Fibroblast of villous mesenchyme (primary cell): ENCODE data around the gene ANKRD35. TPM values are rescaled to one million over a fixed set of nuclear protein-coding genes. Genes with fewer than 3 reads are reported as not detected.

ENCODE experiments used
- DNase-seq: peaks from one replicate; pipeline ENCODE4 v3.0.0-alpha.2; 2010; ENCODE audit warnings: low read depth
- H3K4me3 ChIP-seq: 2 replicates; pipeline ENCODE4 v1.5.1; 2011; ENCODE audit warnings: low read depth, mild to moderate bottlenecking, low read length
- CTCF ChIP-seq: IDR thresholded peaks from 2 replicates; pipeline ENCODE4 v1.5.1; 2012; ENCODE audit warnings: low read depth, mild to moderate bottlenecking, low read length; ENCODE audit not compliant: insufficient read depth
- total RNA-seq: library from RNA; depleted of rRNA; stranded (reverse); fragments of >200 nt; gene quantifications from 2 replicates; pipeline ENCODE4 v1.2.3, GENCODE V29; 2012

The ANKRD35 gene
- total RNA-seq, 1 donor = 1.3 TPM

- no peak for TF ChIP-seq CTCF
- peak; percentile 50 for DNase-seq
- peak overlapping the region; percentile 88 for H3K4me3 ChIP-seq
Measured at GRCh38 chr1:145918992-145919939, 33.6 kb upstream of the ANKRD35 start.

- DNase-seq = peak; percentile 93
- no peak for TF ChIP-seq CTCF
Measured at GRCh38 chr1:145918144-145918991, 32.7 kb upstream of the ANKRD35 start, which contains the start of gene PEX11B. TSS of gene PEX11B (minus strand) at chr1:145918717. CDS start at chr1:145918688, 29 bp downstream.

GRCh38 chr1:145917595-145917994, 31.9 kb upstream of the ANKRD35 start:
- peak overlapping the region; percentile 88 for H3K4me3 ChIP-seq
- TF ChIP-seq CTCF = no peak
- no peak for DNase-seq

More at GRCh38 chr1:145918144-145918991, 32.7 kb upstream of the ANKRD35 start, which contains the start of gene PEX11B:
- peak within 1 kb of the TSS; percentile 88 for H3K4me3 ChIP-seq

GRCh38 chr1:145916745-145917144, 31.1 kb upstream of the ANKRD35 start:
- DNase-seq = no peak
- TF ChIP-seq CTCF = no peak
- no peak overlapping the region for H3K4me3 ChIP-seq

GRCh38 chr1:145912128-145912641, 26.5 kb upstream of the ANKRD35 start:
- DNase-seq = no peak
- H3K4me3 ChIP-seq = no peak overlapping the region
- no peak for TF ChIP-seq CTCF

- no peak for TF ChIP-seq CTCF
Measured at GRCh38 chr1:145908653-145909052, 23.0 kb upstream of the ANKRD35 start.

More at GRCh38 chr1:145908653-145909052, 23.0 kb upstream of the ANKRD35 start:
- DNase-seq = no peak
- H3K4me3 ChIP-seq = no peak overlapping the region
